NT2/D1 (cell line): ENCODE results near the gene TMEM158.

ENCODE experiments used
- DNase-seq: peaks from one replicate; pipeline ENCODE4 v3.0.0-alpha.2; 2011; ENCODE audit warnings: low read depth, low spot score
- H3K27me3 ChIP-seq: 2 replicates; pipeline ENCODE4 v1.6.0; 2011; ENCODE audit warnings: mild to moderate bottlenecking; ENCODE audit not compliant: insufficient read length, insufficient read depth
- H3K36me3 ChIP-seq: 2 replicates; pipeline ENCODE4 v1.6.1; 2011; ENCODE audit warnings: mild to moderate bottlenecking, low read length, mixed read lengths; ENCODE audit not compliant: insufficient read depth, insufficient read length
- H3K4me1 ChIP-seq: 2 replicates; pipeline ENCODE4 v1.5.1; 2011; ENCODE audit not compliant: insufficient read depth, insufficient read length
- H3K4me3 ChIP-seq: 2 replicates; pipeline ENCODE4 v1.5.1; 2011; ENCODE audit warnings: low read depth; ENCODE audit not compliant: insufficient read length
- H3K9ac ChIP-seq: 2 replicates; pipeline ENCODE4 v1.6.0; 2011; ENCODE audit warnings: low read depth; ENCODE audit not compliant: insufficient read length
- H3K9me3 ChIP-seq: 2 replicates; pipeline ENCODE4 v1.5.1; 2011; ENCODE audit warnings: mild to moderate bottlenecking, low read length; ENCODE audit not compliant: insufficient read depth
- SUZ12 ChIP-seq: IDR thresholded peaks from 2 replicates; pipeline ENCODE4 v1.6.1; 2011; ENCODE audit not compliant: insufficient read length, insufficient read depth; ENCODE audit errors: extremely low read depth
- YY1 ChIP-seq: IDR thresholded peaks from 2 replicates; pipeline ENCODE4 v1.6.1; 2011; ENCODE audit not compliant: insufficient read length, insufficient read depth
- ZNF274 ChIP-seq: IDR thresholded peaks from 2 replicates; pipeline ENCODE4 v1.6.1; 2011; ENCODE audit warnings: mild to moderate bottlenecking, low read depth, low read length

TMEM158 gene

GRCh38 chr3:45180051-45180450 is 46.0 kb downstream of the TMEM158 start:
- Histone ChIP-seq H3K9me3 (no peaks in the 10 kb centered on the region), H3K9ac (no peak overlapping the region), H3K27me3 (no peaks in the 10 kb centered on the region), H3K4me1 (peaks cover 10% of the 10 kb centered on the region), H3K36me3 (no peaks in the 10 kb centered on the region), H3K4me3 (no peak overlapping the region)
- TF ChIP-seq SUZ12, result no peak
- no peak for TF ChIP-seq ZNF274
- no peak for TF ChIP-seq YY1
- no peak for DNase-seq

GRCh38 chr3:45179163-45179562 is 46.9 kb downstream of the TMEM158 start:
- no peak for DNase-seq
- H3K9me3 ChIP-seq, result no peaks in the 10 kb centered on the region
- H3K4me1 ChIP-seq, result peaks cover 10% of the 10 kb centered on the region
- H3K9ac ChIP-seq, result no peak overlapping the region
- TF ChIP-seq ZNF274 (no peak), SUZ12 (no peak), YY1 (no peak)
- no peaks in the 10 kb centered on the region for H3K27me3 ChIP-seq
- H3K36me3 ChIP-seq, result no peaks in the 10 kb centered on the region
- no peak overlapping the region for H3K4me3 ChIP-seq

- Histone ChIP-seq H3K4me1 (peaks cover 10% of the 10 kb centered on the region), H3K4me3 (no peak overlapping the region), H3K36me3 (no peaks in the 10 kb centered on the region), H3K9ac (no peak overlapping the region), H3K9me3 (no peaks in the 10 kb centered on the region), H3K27me3 (no peaks in the 10 kb centered on the region)
- no peak for TF ChIP-seq SUZ12
- no peak for TF ChIP-seq YY1
- no peak for TF ChIP-seq ZNF274
- DNase-seq, result no peak
Measured at GRCh38 chr3:45178183-45179023, 47.7 kb downstream of the TMEM158 start.

- no peaks in the 10 kb centered on the region for H3K36me3 ChIP-seq
- no peak overlapping the region for H3K4me3 ChIP-seq
Measured at GRCh38 chr3:45176912-45177311, 49.2 kb downstream of the TMEM158 start.

More at GRCh38 chr3:45176912-45177311, 49.2 kb downstream of the TMEM158 start:
- no peak for TF ChIP-seq ZNF274
- no peak for TF ChIP-seq SUZ12
- no peak for TF ChIP-seq YY1
- DNase-seq, result no peak
- no peaks in the 10 kb centered on the region for H3K9me3 ChIP-seq
- no peak overlapping the region for H3K9ac ChIP-seq
- H3K27me3 ChIP-seq, result no peaks in the 10 kb centered on the region
- peaks cover 10% of the 10 kb centered on the region for H3K4me1 ChIP-seq
